Stimulated activated CD4-positive, alpha-beta T cell treated with anti-CD3 and anti-CD28 coated beads, Interleukin-2, amount 100 ng/mL, for 4 hours (primary cell): ENCODE results near the gene ERI2.

ENCODE experiments used
- DNase-seq: peaks from one replicate; pipeline ENCODE4 v3.0.0-alpha.2; 2020; ENCODE audit warnings: low read depth

ERI2 gene

GRCh38 chr16:20806168-20807050 lies at the start of gene ERI2, which contains the start of gene REXO5:
ERI2 (minus strand) TSS chr16:20806472; CDS start chr16:20806430, 42 bp downstream.
REXO5 (plus strand) TSS chr16:20806527; CDS start chr16:20806954, 427 bp downstream.
- peak; percentile 50 for DNase-seq

- no peak for DNase-seq
These were observed 48.7 kb upstream of the ERI2 start for GRCh38 chr16:20854963-20855362.

GRCh38 chr16:20853981-20854620 lies 47.8 kb upstream of the ERI2 start:
- DNase-seq, result no peak

- DNase-seq, result no peak
These were observed 46.9 kb upstream of the ERI2 start for GRCh38 chr16:20853143-20853542.

- no peak for DNase-seq
These were observed 45.3 kb upstream of the ERI2 start for GRCh38 chr16:20851601-20852000.

GRCh38 chr16:20850981-20851380 lies 44.7 kb upstream of the ERI2 start:
- DNase-seq, result no peak

- peak; percentile 48 for DNase-seq
These were observed 43.5 kb upstream of the ERI2 start for GRCh38 chr16:20849589-20850390.

GRCh38 chr16:20847550-20847949 lies 41.3 kb upstream of the ERI2 start:
- no peak for DNase-seq

GRCh38 chr16:20846551-20846950 lies 40.3 kb upstream of the ERI2 start:
- no peak for DNase-seq

GRCh38 chr16:20846030-20846429 lies 39.8 kb upstream of the ERI2 start:
- no peak for DNase-seq

- DNase-seq, result no peak
These were observed 38.3 kb upstream of the ERI2 start for GRCh38 chr16:20844588-20844987.

GRCh38 chr16:20844054-20844453 lies 37.8 kb upstream of the ERI2 start:
- DNase-seq, result no peak

- no peak for DNase-seq
These were observed 33.2 kb upstream of the ERI2 start for GRCh38 chr16:20839504-20839903.

GRCh38 chr16:20838240-20838639 lies 32.0 kb upstream of the ERI2 start:
- no peak for DNase-seq

GRCh38 chr16:20833086-20833485 lies 26.8 kb upstream of the ERI2 start:
- no peak for DNase-seq

GRCh38 chr16:20830372-20830771 lies 24.1 kb upstream of the ERI2 start:
- DNase-seq, result no peak

- DNase-seq, result no peak
These were observed 23.3 kb upstream of the ERI2 start for GRCh38 chr16:20829536-20829935.

- DNase-seq, result no peak
These were observed 19.8 kb upstream of the ERI2 start for GRCh38 chr16:20826039-20826566.

GRCh38 chr16:20822521-20823325 lies 16.5 kb upstream of the ERI2 start:
- no peak for DNase-seq

- DNase-seq, result no peak
These were observed 15.4 kb upstream of the ERI2 start for GRCh38 chr16:20821682-20822081.

GRCh38 chr16:20818929-20819585 lies 12.8 kb upstream of the ERI2 start:
- no peak for DNase-seq
